HEK293 (cell line): ENCODE results near the gene CDC14B.

Experiments
- CTCF ChIA-PET: fragments of 350-600 bp; formaldehyde crosslinking; extraction: SDS; loops from one replicate; lab custom pipeline; 2021; ENCODE audit warnings: antibody characterized with exemption; lab: Yijun Ruan, JAX
- POLR2A ChIA-PET: fragments of 300-600 bp; formaldehyde crosslinking; extraction: SDS; loops from one replicate; lab custom pipeline; 2020; ENCODE audit warnings: antibody characterized with exemption, inconsistent platforms; lab: Yijun Ruan, JAX
- H3K27ac ChIP-seq: fragments of 200-500 bp; sonication (Bioruptor generic); 2 replicates; pipeline ENCODE4 v1.5.1; 2014; ENCODE audit warnings: low read depth, low read length, control low read depth, inconsistent platforms; ENCODE audit errors: extremely low read depth
- H3K36me3 ChIP-seq, 2 experiments: fragments of 200-500 bp in 1 of 2; sonication (Bioruptor generic) in 1 of 2; 1 replicate in 1 of 2; 2 replicates in 1 of 2; pipeline ENCODE4 v1.5.1; 2014 to 2017; ENCODE audit warnings: inconsistent platforms in 2 of 2, low read length in 2 of 2; ENCODE audit not compliant: control insufficient read depth in 2 of 2, insufficient read depth in 1 of 2
- H3K4me1 ChIP-seq: fragments of 200-500 bp; sonication (Bioruptor generic); 2 replicates; pipeline ENCODE4 v1.5.1; 2014; ENCODE audit warnings: mild to moderate bottlenecking, low read length, inconsistent platforms; ENCODE audit not compliant: control insufficient read depth, insufficient read depth
- H3K4me3 ChIP-seq: 2 replicates; pipeline ENCODE4 v1.5.1; 2011; ENCODE audit warnings: low read depth, mild to moderate bottlenecking, control low read depth, low read length, moderate library complexity
- H3K9me3 ChIP-seq: fragments of 200-500 bp; sonication (Bioruptor generic); 2 replicates; pipeline ENCODE4 v1.5.1; 2014; ENCODE audit warnings: low read depth, low read length, inconsistent platforms; ENCODE audit not compliant: control insufficient read depth, insufficient read depth
- GLIS2 ChIP-seq: fragments of 450-650 bp; formaldehyde crosslinking; IDR thresholded peaks from 2 replicates; pipeline ENCODE4 v1.5.1; 2016; ENCODE audit warnings: missing biosample characterization, missing genetic modification characterization
- KLF9 ChIP-seq: fragments of 450-650 bp; formaldehyde crosslinking; IDR thresholded peaks from 2 replicates; pipeline ENCODE4 v1.5.1; 2016; ENCODE audit warnings: missing biosample characterization, missing genetic modification characterization, low read depth
- PATZ1 ChIP-seq: fragments of 450-650 bp; formaldehyde crosslinking; IDR thresholded peaks from 2 replicates; pipeline ENCODE4 v1.5.1; 2016; ENCODE audit warnings: missing biosample characterization, missing genetic modification characterization
- SALL2 ChIP-seq: fragments of 450-650 bp; formaldehyde crosslinking; IDR thresholded peaks from 2 replicates; pipeline ENCODE4 v1.5.0; 2017; ENCODE audit warnings: missing biosample characterization, mild to moderate bottlenecking, missing genetic modification characterization, borderline replicate concordance
- SETDB1 ChIP-seq: IDR thresholded peaks from one replicate; pipeline ENCODE4 v1.6.1; 2017; ENCODE audit warnings: mild to moderate bottlenecking, low read length, moderate library complexity, mixed read lengths; ENCODE audit not compliant: insufficient read length
- SP2 ChIP-seq: fragments of 450-650 bp; formaldehyde crosslinking; IDR thresholded peaks from 2 replicates; pipeline ENCODE4 v1.5.1; 2016; ENCODE audit warnings: missing biosample characterization, missing genetic modification characterization
- ZBTB17 ChIP-seq: fragments of 450-650 bp; formaldehyde crosslinking; IDR thresholded peaks from 2 replicates; pipeline ENCODE4 v1.5.1; 2016; ENCODE audit warnings: missing biosample characterization, missing genetic modification characterization
- ZBTB20 ChIP-seq: fragments of 450-650 bp; formaldehyde crosslinking; IDR thresholded peaks from 2 replicates; pipeline ENCODE4 v1.5.1; 2016; ENCODE audit warnings: missing biosample characterization, missing genetic modification characterization
- ZBTB7A ChIP-seq: fragments of 450-650 bp; formaldehyde crosslinking; IDR thresholded peaks from 2 replicates; pipeline ENCODE4 v1.5.1; 2016; ENCODE audit warnings: low read depth, missing biosample characterization, missing genetic modification characterization
- ZBTB8A ChIP-seq: fragments of 450-650 bp; formaldehyde crosslinking; IDR thresholded peaks from 2 replicates; pipeline ENCODE4 v1.5.1; 2016; ENCODE audit warnings: missing biosample characterization, missing genetic modification characterization
- ZFHX2 ChIP-seq: fragments of 450-650 bp; formaldehyde crosslinking; conservative IDR thresholded peaks from 2 replicates; pipeline ENCODE4 v1.5.1; 2016; ENCODE audit warnings: missing biosample characterization, missing genetic modification characterization
- ZNF140 ChIP-seq: fragments of 450-650 bp; formaldehyde crosslinking; IDR thresholded peaks from 2 replicates; pipeline ENCODE4 v1.5.1; 2016; ENCODE audit warnings: missing biosample characterization, missing genetic modification characterization
- ZNF146 ChIP-seq: fragments of 450-650 bp; formaldehyde crosslinking; IDR thresholded peaks from 2 replicates; pipeline ENCODE4 v1.5.1; 2016; ENCODE audit warnings: missing biosample characterization, missing genetic modification characterization
- ZNF155 ChIP-seq: fragments of 450-650 bp; formaldehyde crosslinking; IDR thresholded peaks from 2 replicates; pipeline ENCODE4 v1.5.1; 2016; ENCODE audit warnings: missing biosample characterization, missing genetic modification characterization
- ZNF335 ChIP-seq: fragments of 450-650 bp; formaldehyde crosslinking; conservative IDR thresholded peaks from 2 replicates; pipeline ENCODE4 v1.5.1; 2016; ENCODE audit warnings: missing biosample characterization, missing genetic modification characterization
- ZNF37A ChIP-seq: fragments of 450-650 bp; IDR thresholded peaks from 2 replicates; pipeline ENCODE4 v1.5.1; 2018; ENCODE audit warnings: missing biosample characterization, missing genetic modification characterization
- ZNF426 ChIP-seq: fragments of 450-650 bp; formaldehyde crosslinking; IDR thresholded peaks from 2 replicates; pipeline ENCODE4 v1.5.1; 2017; ENCODE audit warnings: missing biosample characterization, missing genetic modification characterization, mild to moderate bottlenecking, inconsistent platforms, moderate library complexity
- ZNF433 ChIP-seq: fragments of 450-650 bp; formaldehyde crosslinking; IDR thresholded peaks from 2 replicates; pipeline ENCODE4 v1.5.1; 2016; ENCODE audit warnings: missing biosample characterization, missing genetic modification characterization, low read depth
- ZNF660 ChIP-seq: fragments of 450-650 bp; IDR thresholded peaks from 2 replicates; pipeline ENCODE4 v1.5.1; 2018; ENCODE audit warnings: missing biosample characterization, mild to moderate bottlenecking, missing genetic modification characterization
- TF ChIP-seq, protein P1 (sequence below): IDR thresholded peaks from 2 replicates; pipeline ENCODE4 v1.6.1; 2011; ENCODE audit warnings: mild to moderate bottlenecking, low read depth, low read length, borderline replicate concordance
- TF ChIP-seq, protein P2 (sequence below): fragments of 450-650 bp; formaldehyde crosslinking; IDR thresholded peaks from 2 replicates; pipeline ENCODE4 v1.5.1; 2016; ENCODE audit warnings: missing biosample characterization, missing genetic modification characterization
- TF ChIP-seq, protein P3 (sequence below): fragments of 450-650 bp; formaldehyde crosslinking; optimal IDR thresholded peaks from 2 replicates; pipeline ENCODE3; 2016; ENCODE audit warnings: missing biosample characterization, mild to moderate bottlenecking, missing genetic modification characterization
- TF ChIP-seq, protein P4 (sequence below): fragments of 450-650 bp; formaldehyde crosslinking; IDR thresholded peaks from 2 replicates; pipeline ENCODE4 v1.5.1; 2016; ENCODE audit warnings: missing biosample characterization, missing genetic modification characterization, low read depth

The CDC14B gene

GRCh38 chr9:96450613-96451528, 168.8 kb downstream of the CDC14B start:
- Histone ChIP-seq H3K27ac (peak overlapping the region; percentile 43; the same call in 1 of the 2 replicates), H3K36me3 (no peaks in the 10 kb centered on the region), H3K9me3 (no peaks in the 10 kb centered on the region), H3K4me3 (peak overlapping the region; percentile 82), H3K4me1 (no peaks in the 10 kb centered on the region)
- ChIA-PET CTCF (interaction anchor here (0.7 to 1.7 kb wide), 6 partner anchors 9 to 231 kb away, joined by 3 to 6 read pairs (median 3); no protein-coding TSS in a partner anchor), POLR2A (interaction anchor here (0.6 to 2.2 kb wide), 3 partner anchors 30 to 35 kb away, joined by 5 to 10 read pairs (median 9); no protein-coding TSS in a partner anchor)
- TF ChIP-seq ZNF426 (tag by site-specific recombination) (no peak), PATZ1 (tag by site-specific recombination) (peak; percentile 21; the same call in 1 of the 2 replicates), SALL2 (tag by site-specific recombination) (no peak), ZNF660 (tag by site-specific recombination) (peak; percentile 69), ZNF140 (tag by site-specific recombination) (no peak), ZBTB17 (peak; percentile 42), KLF9 (peak; percentile 69), GLIS2 (tag by site-specific recombination) (peak; percentile 74), SP2 (tag by site-specific recombination) (no peak), ZNF335 (peak; percentile 80), SETDB1 (no peak), ZBTB8A (tag by site-specific recombination) (0 out of 2 replicates have a peak, but pooled peaks have one; percentile 29), ZNF155 (tag by site-specific recombination) (no peak), ZNF37A (no peak), ZFHX2 (tag by site-specific recombination) (0 out of 2 replicates have a peak, but pooled peaks have one; percentile 19), ZBTB20 (tag by site-specific recombination) (peak; percentile 80), ZBTB7A (no peak), ZNF146 (tag by site-specific recombination) (no peak), ZNF433 (tag by site-specific recombination) (no peak)
- TF ChIP-seq, protein P1, sequence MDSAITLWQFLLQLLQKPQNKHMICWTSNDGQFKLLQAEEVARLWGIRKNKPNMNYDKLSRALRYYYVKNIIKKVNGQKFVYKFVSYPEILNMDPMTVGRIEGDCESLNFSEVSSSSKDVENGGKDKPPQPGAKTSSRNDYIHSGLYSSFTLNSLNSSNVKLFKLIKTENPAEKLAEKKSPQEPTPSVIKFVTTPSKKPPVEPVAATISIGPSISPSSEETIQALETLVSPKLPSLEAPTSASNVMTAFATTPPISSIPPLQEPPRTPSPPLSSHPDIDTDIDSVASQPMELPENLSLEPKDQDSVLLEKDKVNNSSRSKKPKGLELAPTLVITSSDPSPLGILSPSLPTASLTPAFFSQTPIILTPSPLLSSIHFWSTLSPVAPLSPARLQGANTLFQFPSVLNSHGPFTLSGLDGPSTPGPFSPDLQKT, result no peak
- TF ChIP-seq, protein P2, sequence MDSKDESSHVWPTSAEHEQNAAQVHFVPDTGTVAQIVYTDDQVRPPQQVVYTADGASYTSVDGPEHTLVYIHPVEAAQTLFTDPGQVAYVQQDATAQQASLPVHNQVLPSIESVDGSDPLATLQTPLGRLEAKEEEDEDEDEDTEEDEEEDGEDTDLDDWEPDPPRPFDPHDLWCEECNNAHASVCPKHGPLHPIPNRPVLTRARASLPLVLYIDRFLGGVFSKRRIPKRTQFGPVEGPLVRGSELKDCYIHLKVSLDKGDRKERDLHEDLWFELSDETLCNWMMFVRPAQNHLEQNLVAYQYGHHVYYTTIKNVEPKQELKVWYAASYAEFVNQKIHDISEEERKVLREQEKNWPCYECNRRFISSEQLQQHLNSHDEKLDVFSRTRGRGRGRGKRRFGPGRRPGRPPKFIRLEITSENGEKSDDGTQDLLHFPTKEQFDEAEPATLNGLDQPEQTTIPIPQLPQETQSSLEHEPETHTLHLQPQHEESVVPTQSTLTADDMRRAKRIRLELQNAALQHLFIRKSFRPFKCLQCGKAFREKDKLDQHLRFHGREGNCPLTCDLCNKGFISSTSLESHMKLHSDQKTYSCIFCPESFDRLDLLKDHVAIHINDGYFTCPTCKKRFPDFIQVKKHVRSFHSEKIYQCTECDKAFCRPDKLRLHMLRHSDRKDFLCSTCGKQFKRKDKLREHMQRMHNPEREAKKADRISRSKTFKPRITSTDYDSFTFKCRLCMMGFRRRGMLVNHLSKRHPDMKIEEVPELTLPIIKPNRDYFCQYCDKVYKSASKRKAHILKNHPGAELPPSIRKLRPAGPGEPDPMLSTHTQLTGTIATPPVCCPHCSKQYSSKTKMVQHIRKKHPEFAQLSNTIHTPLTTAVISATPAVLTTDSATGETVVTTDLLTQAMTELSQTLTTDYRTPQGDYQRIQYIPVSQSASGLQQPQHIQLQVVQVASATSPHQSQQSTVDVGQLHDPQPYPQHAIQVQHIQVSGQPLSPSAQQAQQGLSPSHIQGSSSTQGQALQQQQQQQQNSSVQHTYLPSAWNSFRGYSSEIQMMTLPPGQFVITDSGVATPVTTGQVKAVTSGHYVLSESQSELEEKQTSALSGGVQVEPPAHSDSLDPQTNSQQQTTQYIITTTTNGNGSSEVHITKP (tag by site-specific recombination), result peak; percentile 19; the same call in 1 of the 2 replicates
- TF ChIP-seq, protein P3, sequence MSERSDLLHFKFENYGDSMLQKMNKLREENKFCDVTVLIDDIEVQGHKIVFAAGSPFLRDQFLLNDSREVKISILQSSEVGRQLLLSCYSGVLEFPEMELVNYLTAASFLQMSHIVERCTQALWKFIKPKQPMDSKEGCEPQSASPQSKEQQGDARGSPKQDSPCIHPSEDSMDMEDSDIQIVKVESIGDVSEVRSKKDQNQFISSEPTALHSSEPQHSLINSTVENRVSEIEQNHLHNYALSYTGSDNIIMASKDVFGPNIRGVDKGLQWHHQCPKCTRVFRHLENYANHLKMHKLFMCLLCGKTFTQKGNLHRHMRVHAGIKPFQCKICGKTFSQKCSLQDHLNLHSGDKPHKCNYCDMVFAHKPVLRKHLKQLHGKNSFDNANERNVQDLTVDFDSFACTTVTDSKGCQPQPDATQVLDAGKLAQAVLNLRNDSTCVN, result peak; percentile 42
- TF ChIP-seq, protein P4, sequence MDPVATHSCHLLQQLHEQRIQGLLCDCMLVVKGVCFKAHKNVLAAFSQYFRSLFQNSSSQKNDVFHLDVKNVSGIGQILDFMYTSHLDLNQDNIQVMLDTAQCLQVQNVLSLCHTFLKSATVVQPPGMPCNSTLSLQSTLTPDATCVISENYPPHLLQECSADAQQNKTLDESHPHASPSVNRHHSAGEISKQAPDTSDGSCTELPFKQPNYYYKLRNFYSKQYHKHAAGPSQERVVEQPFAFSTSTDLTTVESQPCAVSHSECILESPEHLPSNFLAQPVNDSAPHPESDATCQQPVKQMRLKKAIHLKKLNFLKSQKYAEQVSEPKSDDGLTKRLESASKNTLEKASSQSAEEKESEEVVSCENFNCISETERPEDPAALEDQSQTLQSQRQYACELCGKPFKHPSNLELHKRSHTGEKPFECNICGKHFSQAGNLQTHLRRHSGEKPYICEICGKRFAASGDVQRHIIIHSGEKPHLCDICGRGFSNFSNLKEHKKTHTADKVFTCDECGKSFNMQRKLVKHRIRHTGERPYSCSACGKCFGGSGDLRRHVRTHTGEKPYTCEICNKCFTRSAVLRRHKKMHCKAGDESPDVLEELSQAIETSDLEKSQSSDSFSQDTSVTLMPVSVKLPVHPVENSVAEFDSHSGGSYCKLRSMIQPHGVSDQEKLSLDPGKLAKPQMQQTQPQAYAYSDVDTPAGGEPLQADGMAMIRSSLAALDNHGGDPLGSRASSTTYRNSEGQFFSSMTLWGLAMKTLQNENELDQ (tag by site-specific recombination), result no peak
